ENCODE results near the gene SEPHS2. TPM values are rescaled to one million over a fixed set of nuclear protein-coding genes. Genes with fewer than 3 reads are reported as not detected.

Gene SEPHS2
- total RNA-seq, 3 donors from 2014 or later (not counting 1 experiment from before 2014, with no cell fraction given) = 25.5 to 37.6 (median 35.0) TPM

- peak overlapping the region; percentile 89 for H3K4me3 Mint-ChIP-seq
- no peak for TF ChIP-seq CTCF (IDR thresholded peaks at IDR 0.05)
- Histone ChIP-seq H3K4me1 (ENCODE audit: control insufficient read depth, insufficient read depth, low read length) (peaks cover 63% of the 10 kb centered on the region), H3K27ac (ENCODE audit: low read length) (no peak overlapping the region), H3K9me3 (ENCODE audit: control insufficient read depth, insufficient read depth, low read length) (no peaks in the 10 kb centered on the region), H3K4me3 (ENCODE audit: low read length) (peak overlapping the region; percentile 44), H3K27me3 (ENCODE audit: control insufficient read depth, insufficient read depth, low read length) (peaks cover 3% of the 10 kb centered on the region), H3K36me3 (ENCODE audit: control insufficient read depth, insufficient read depth, low read length) (no peaks in the 10 kb centered on the region)
- intact Hi-C loops (cut with micrococcal nuclease) = loop anchor here (10.0 kb wide), 1 partner anchor 335 kb away; the partner anchor contains the start of gene ALDOA
- peaks cover 0 to 7% of the 10 kb centered on the region in 2 donors for H3K27me3 Mint-ChIP-seq (ENCODE audit: low read depth in 2 of 2)
- no peaks in the 10 kb centered on the region for H3K9me3 Mint-ChIP-seq
- WGBS (ENCODE audit: insufficient coverage) = 22% methylated on average over 12 of the region's 12 CpGs
- peak overlapping the region; percentile 67 to 88 for H3K27ac Mint-ChIP-seq
- ATAC-seq (no peak), DNase-seq (no peak)
- no peaks in the 10 kb centered on the region for H3K36me3 Mint-ChIP-seq
- peaks cover 29 to 60% of the 10 kb centered on the region in 2 donors for H3K4me1 Mint-ChIP-seq
Observed at GRCh38 chr16:30399435-30400186, 46.1 kb downstream of the SEPHS2 start.

- TF ChIP-seq CTCF (IDR thresholded peaks at IDR 0.05) = no peak
- intact Hi-C loops (cut with micrococcal nuclease) = no loop called here
- Mint-ChIP-seq H3K27me3 (ENCODE audit: low read depth in 2 of 2) (peaks cover 0 to 7% of the 10 kb centered on the region in 2 donors), H3K27ac (peak overlapping the region in 1 of 2 donors; percentile 58), H3K4me3 (peak overlapping the region; percentile 78), H3K36me3 (no peaks in the 10 kb centered on the region), H3K9me3 (no peaks in the 10 kb centered on the region), H3K4me1 (peaks cover 33 to 64% of the 10 kb centered on the region in 2 donors)
- DNase-seq (no peak), ATAC-seq (no peak)
- WGBS (ENCODE audit: insufficient coverage) = 74% methylated on average over 23 of the region's 23 CpGs
- Histone ChIP-seq H3K36me3 (ENCODE audit: control insufficient read depth, insufficient read depth, low read length) (no peaks in the 10 kb centered on the region), H3K9me3 (ENCODE audit: control insufficient read depth, insufficient read depth, low read length) (no peaks in the 10 kb centered on the region), H3K27me3 (ENCODE audit: control insufficient read depth, insufficient read depth, low read length) (peaks cover under 1% of the 10 kb centered on the region), H3K27ac (ENCODE audit: low read length) (no peak overlapping the region), H3K4me3 (ENCODE audit: low read length) (no peak overlapping the region), H3K4me1 (ENCODE audit: control insufficient read depth, insufficient read depth, low read length) (peaks cover 67% of the 10 kb centered on the region)
Observed at GRCh38 chr16:30398661-30399434, 46.8 kb downstream of the SEPHS2 start.

- peak overlapping the region; percentile 78 for H3K4me3 Mint-ChIP-seq
- no peaks in the 10 kb centered on the region for H3K36me3 Mint-ChIP-seq
- Histone ChIP-seq H3K4me3 (ENCODE audit: low read length) (no peak overlapping the region), H3K27ac (ENCODE audit: low read length) (no peak overlapping the region), H3K9me3 (ENCODE audit: control insufficient read depth, insufficient read depth, low read length) (no peaks in the 10 kb centered on the region), H3K27me3 (ENCODE audit: control insufficient read depth, insufficient read depth, low read length) (no peaks in the 10 kb centered on the region), H3K4me1 (ENCODE audit: control insufficient read depth, insufficient read depth, low read length) (peaks cover 67% of the 10 kb centered on the region), H3K36me3 (ENCODE audit: control insufficient read depth, insufficient read depth, low read length) (no peaks in the 10 kb centered on the region)
- intact Hi-C loops (cut with micrococcal nuclease) = loop anchor here (2.0 kb wide), 1 partner anchor 47 kb away; no protein-coding TSS in a partner anchor
- 73% methylated on average over 42 of the region's 42 CpGs for WGBS (ENCODE audit: insufficient coverage)
- peaks cover 0 to 4% of the 10 kb centered on the region in 2 donors for H3K27me3 Mint-ChIP-seq (ENCODE audit: low read depth in 2 of 2)
- no peaks in the 10 kb centered on the region for H3K9me3 Mint-ChIP-seq
- DNase-seq = peak in 1 of 2 donors; percentile 36
- no peak for TF ChIP-seq CTCF (IDR thresholded peaks at IDR 0.05)
- peak; percentile 17 to 30 (median 21) for ATAC-seq
- peaks cover 33 to 64% of the 10 kb centered on the region in 2 donors for H3K4me1 Mint-ChIP-seq
- peak overlapping the region in 1 of 2 donors; percentile 58 for H3K27ac Mint-ChIP-seq
Observed at GRCh38 chr16:30397776-30398660, 47.7 kb downstream of the SEPHS2 start.
